Non-pigmented ciliary epithelial cell (primary cell): ENCODE measurements around the gene THUMPD2.
A peak's percentile ranks its signal among the peaks of the same experiment; 100 is the strongest.
"Not testable (repeated sequence)": the region's sequence is repeated elsewhere in the genome, so short reads cannot be mapped to it uniquely, and the experiment has no call there.

Source experiments
- DNase-seq: peaks from one replicate; pipeline ENCODE4 v3.0.0-alpha.2; 2010; ENCODE audit warnings: low read depth

The THUMPD2 gene, protein sequence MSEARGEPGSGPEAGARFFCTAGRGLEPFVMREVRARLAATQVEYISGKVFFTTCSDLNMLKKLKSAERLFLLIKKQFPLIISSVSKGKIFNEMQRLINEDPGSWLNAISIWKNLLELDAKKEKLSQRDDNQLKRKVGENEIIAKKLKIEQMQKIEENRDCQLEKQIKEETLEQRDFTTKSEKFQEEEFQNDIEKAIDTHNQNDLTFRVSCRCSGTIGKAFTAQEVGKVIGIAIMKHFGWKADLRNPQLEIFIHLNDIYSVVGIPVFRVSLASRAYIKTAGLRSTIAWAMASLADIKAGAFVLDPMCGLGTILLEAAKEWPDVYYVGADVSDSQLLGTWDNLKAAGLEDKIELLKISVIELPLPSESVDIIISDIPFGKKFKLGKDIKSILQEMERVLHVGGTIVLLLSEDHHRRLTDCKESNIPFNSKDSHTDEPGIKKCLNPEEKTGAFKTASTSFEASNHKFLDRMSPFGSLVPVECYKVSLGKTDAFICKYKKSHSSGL

DNA sequence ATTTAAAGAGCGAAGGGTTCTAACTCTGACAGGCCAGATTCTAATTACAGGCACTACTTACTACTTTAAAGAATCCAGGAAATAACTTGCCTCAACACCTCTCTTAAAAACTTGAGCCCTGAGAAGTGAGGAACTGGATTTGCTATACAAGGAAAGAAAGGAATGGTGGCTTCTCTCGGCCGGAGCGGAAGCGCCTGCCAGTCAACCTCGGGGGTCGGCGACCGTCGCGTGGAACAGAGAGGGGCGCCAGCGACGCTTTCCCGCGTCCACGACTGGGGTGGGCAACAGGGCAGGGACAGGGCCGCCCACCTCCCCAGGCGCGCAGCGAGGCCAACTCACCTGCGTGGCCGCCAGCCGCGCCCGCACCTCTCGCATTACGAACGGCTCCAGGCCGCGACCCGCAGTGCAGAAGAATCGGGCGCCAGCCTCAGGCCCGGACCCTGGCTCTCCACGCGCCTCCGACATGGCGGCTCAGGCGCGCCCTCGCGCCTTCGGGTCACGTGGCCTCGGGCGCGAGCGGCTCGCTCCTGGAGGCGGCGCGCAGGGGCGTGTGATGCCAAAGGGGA, at the start of gene THUMPD2:
Gene THUMPD2, minus strand, starts transcription at position 484 of the 566 bp plus-strand sequence. Its CDS starts 19 bp downstream, at position 465.
- DNase-seq = no peak

DNA sequence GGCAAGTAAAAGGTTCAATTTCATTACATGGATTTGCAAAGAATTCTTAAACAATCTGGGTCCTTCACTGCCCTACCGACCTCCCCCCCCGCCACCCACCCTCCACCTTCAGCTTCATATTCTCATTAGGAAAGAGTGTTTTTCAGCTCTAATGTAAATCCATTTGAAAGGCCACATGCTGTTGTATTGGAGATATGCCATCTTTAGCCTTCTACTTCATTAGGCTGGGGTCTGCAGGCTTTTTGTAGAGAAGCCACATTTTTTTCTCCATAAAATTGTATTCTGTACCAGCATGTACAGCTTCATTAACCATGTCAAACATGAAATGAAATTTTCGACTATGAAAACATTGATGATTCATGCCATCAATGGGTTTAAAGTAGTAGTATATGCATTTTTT, 42.8 kb upstream of the THUMPD2 start:
- DNase-seq = no peak

DNA sequence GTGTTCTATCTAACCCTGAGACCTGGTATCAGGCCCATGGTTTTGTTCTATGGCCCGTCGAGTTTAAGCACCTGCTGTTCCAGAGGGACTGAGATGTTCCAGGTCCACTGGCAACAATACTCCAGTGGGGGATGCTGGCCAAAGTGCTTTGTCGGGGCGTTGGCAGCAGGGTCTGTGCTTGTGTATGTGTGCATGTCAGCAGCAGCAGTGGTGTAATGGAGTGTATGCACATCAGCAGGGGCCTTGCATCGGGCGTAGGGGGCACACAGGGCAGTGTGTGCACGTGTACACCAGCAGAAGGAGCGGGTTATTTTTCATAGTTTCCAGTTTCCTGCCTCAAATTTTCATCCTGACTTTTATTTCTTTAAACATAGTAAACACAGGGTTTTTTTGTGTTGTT, 37.8 kb upstream of the THUMPD2 start:
- no peak for DNase-seq

DNA sequence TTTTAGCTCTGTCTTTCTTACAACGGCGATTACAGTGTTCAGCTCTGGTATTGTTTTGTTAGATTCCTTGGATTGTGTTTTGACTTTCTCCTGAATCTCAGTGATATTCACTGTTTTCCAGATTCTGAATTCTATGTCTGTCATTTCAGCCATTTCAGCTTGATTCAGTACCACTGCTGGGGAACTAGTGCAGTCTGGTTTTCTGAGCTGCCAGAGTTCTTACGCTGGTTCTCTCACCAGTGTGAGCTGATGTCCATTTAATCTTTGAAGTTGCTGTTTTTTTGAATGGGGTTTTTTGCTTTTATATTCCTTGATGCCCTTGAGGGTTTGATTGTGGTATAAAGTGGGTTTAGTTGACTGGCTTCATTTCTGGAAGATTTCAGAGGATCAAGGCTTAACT, 37.4 kb upstream of the THUMPD2 start:
- DNase-seq = no peak

DNA sequence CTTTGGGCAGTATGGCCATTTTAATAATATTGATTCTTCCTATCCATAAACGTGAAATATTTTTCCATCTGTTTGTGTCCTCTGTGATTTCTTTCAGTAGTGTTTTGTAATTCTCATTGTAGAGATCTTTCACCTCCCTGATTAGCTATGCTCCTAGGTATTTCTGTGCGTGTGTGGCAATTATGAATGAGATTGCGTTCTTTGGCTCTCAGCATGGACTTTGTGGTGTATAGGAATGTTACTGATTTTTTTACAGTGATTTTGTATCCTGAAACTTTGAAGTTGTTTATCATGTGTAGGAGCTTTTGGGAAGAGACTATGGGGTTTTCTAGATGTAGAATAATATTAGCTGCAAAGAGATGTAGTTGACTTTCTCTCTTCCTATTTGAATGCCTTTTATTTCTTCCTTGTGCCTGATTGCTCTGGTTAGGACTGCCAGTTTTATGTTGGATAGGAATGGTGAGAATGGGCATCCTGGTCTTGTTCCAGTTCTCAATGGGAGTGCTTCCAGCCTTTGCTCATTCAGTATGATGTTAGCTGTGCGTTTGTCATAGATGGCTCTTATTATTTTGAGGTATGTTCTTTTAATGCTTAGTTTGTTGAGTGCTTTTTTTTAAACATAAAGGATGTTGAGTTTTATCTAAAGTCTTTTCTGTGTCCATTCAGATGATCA, 27.0 kb upstream of the THUMPD2 start:
- DNase-seq = peak; percentile 30

DNA sequence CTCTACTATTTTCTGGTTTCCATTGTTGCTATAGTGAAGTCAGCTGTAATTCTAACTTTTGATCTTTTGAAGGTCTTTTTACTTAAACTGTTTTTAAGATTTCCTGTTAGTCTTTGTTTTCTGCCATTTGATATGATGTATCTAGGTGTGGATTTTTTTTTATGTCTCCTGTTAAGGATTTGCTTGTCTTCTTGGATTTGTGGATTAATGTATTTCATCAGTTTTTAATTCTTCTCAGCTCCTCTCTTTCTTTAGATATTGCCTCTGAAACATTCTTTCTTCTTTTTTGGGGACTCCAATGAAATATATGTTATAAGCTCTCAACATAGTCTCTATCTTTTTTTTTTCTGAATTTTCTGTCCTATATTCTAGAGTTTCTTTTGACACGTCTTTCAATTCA, 24.8 kb upstream of the THUMPD2 start:
- no peak for DNase-seq

DNA sequence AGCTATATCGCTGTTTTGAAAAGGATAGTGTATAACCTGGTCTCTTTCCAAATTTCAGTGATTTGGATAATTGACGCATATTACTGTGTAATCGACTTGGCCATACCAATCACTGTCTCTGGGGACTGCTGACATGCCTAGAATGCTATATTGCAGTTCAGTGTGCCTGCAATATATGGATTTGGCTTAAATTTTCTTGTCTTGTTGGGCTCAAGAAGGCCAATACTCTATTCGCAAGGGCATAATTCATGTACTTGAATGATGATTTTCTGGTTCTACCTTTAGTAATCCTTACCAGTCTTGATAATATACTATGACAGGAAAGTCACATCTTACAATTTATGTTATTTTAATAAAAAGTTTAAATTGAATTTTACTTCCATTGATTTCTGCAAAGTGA, 21.7 kb upstream of the THUMPD2 start:
- DNase-seq = no peak

DNA sequence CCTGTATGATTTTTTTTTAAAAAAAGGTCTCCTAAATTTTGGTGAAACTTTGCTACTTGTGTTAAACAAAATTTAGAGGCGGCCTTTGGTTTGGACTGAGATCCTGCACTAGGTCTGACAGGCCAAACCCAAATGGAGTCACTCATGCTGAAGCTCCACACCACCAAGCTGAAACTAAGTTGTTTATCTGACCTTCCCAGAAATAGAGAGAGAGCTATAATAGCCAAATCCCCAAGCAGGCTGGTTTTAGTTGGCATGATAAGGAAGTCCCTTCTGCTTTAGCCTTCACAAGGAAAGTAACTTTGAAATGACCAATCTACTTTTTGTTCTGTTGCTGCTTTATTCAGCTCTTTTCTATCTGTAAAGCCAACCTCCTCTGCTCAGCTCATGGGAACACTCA, 17.1 kb upstream of the THUMPD2 start:
- no peak for DNase-seq

DNA sequence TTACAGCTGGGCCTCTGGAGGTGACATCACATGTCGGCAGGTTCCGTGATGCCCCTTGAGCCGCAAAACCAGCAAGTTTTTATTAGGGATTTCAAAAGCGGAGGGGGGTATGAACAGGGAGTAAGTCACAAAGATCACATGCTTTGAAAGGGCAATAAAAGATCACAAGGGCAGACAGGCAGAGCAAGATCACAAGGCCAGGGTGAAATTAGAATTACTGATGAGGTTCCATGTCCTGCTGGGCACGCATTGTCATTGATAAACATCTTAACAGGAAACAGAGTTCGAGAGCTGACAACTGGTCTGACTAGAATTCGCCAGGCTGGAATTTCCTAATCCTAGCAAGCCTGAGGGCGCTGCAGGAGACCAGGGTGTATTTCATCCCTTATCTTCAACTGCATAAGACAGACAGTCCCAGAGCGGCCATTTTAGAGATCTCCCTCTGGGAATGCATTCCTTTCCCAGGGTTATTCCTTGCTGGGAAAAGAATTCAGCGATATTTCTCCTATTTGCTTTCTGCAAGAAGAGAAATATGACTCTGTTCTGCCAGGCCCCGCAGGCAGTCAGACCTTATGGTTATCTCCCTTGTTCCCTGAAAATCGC, 11.3 kb upstream of the THUMPD2 start:
- not testable (repeated sequence) for DNase-seq

DNA sequence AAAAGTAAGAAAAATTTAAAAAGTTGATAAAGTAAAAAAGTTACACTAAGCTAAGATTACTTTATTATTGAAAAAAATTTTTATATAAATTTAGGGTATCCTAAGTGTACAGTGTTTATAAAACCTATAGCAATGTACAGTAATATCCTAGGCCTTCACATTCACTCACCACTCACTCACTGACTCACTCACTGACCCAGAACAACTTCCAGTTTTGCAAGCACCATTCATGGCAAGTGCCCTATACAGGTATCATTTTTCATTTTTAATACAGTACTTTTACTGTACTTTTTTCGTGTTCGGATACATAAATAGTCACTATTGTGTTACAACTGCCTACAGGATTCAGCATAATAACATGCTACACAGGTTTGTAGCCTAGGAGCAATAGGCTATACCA, 8.9 kb upstream of the THUMPD2 start:
- no peak for DNase-seq

DNA sequence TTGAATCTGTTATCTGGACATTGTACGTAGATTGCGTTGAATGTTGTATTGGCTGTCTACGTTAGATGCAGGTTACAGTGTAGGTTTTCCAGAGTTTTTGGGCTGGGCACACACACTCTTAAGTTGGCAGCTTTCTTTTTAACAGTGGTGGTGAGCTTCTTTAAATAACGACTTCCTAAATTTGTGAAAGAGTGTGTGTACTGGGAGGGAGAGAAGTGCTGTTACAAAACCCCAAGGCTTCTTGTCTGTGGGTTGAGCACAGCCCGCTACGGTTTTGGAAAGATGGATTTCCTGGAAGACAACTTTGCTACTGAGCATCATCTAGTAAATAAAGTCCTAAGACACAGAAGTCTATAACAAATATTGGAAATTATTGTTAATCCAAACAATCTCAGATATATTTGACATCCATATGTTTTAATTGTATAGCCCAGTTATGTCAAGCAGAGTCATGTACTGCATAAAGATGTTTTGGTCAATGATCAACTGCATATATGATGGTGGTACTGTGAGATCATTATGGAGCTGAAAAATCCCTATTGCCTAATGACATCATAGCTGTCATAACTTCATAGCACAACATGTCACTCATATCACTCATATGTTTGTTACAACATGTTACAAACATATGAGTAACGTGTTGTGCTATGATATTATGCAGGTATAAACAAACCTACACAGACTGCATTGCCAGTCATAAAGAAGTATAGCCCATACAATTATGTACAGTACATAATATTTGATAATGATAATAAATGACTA, 7.9 kb upstream of the THUMPD2 start:
- no peak for DNase-seq

DNA sequence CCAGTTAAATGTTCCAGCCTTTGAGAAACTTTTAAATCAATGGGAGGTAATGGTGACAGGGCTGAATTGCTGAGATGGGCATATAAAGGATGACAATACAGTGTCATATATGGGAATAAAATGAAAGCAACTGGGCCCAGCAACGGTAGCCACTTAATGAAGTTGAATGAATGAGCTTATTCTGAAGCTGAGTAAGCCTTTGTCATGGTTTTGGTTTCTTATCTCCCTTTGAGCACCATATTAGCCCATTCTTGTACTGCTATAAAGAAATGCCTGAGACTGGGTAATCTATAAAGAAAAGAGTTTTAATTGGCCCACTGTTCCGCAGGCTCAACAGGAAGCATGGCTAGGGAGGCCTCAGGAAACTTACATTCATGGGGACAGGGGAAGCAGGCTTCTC, 3.5 kb upstream of the THUMPD2 start:
- no peak for DNase-seq

DNA sequence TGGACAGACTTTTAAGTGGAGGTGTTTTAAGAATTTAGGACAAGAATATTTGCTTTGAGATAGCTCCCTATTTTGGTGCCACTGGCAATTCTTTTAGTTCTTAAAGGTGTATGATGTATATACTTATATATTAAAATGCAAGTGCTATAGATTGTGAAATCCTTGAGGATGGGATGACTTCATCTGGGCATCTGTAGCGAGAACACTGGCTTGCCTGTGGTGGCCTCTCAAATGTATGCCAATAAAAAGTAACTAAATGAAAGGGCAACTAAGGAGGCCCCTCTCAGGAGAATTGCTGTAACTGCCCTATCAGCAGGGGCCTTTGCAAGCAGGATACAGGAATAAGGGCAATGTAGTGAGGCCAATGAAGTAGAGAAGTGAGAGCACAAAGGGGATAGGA, 2.6 kb upstream of the THUMPD2 start:
- DNase-seq = no peak

DNA sequence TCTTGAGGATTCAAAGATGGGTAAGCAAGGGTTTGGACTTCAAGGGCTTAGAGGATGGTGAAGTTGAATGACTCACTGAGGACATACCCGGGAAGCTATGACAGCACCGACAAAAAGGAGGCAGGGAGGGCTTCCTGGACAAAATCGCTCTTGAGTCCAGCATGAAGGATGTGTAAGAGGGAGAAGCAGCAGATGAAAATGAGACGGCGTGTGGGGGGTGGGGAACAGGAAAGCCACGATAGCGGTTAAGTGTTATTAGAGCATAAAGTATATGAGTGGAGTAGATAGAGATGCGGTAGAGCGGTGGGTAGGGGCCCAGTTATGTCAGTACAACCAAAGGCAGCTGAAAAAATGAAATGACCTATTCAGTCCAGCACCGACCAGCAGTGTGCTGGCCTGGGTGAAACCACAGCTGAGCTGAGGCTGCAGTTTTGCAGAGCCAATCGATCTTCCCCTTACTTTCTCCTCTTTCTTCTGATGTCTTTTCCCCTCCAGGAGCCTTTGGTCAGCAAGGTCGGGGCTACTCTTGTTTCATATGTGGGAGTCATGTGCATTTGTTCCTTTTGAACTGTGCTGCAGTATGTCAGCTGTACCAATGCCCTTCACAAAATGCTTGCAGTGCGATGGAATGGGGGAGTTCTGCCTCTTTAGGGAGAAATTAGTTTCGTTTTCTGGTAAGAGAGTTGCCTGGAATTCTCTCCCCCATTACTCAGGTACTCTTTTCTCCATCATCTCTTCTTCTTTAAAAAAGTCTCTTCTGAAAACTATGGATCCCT, 2.0 kb upstream of the THUMPD2 start:
- no peak for DNase-seq

DNA sequence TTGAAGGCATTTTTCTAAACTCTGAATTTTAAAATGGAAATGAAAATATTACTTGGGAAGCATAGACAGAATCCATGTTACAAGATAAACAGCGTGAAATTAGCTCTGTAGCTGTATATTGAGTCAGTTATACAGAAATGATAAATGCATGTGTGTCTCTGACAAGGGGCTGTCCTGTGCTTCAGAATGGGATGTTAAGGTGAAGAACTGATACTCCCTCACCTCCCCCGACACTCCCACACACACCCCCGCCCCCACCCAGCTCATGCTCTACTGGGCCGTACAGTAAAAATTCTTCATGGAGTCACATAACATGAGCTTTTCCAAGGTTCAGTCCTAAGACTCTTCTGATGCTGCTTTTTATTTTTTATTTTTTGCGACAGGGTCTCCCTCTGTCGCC, 869 bp upstream of the THUMPD2 start:
- DNase-seq = no peak

DNA sequence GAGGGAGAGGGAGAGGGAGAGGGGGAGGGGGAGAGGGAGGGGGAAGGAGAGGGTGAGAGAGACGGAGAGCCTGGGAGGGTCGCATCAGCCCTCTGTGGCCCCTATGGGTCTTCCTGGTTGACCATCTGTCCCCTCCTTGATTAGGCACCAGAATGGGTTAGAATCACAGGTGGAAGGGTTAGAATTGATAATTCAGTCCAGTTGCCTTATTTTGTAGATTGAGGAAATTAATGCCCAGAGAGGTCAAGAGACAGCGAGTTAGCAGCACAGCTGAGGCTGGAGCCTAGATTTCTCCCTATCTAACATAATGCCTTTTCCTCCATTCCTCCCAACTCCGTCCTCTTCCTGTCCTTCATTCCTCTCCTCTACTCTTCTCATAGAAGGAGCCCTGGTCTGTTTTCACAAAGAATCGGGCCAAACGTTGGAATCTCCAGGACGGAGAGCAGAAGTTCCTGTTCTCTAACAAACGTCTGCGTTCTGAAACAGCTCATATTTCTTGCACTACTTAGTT, 338 bp upstream of the THUMPD2 start:
- no peak for DNase-seq

DNA sequence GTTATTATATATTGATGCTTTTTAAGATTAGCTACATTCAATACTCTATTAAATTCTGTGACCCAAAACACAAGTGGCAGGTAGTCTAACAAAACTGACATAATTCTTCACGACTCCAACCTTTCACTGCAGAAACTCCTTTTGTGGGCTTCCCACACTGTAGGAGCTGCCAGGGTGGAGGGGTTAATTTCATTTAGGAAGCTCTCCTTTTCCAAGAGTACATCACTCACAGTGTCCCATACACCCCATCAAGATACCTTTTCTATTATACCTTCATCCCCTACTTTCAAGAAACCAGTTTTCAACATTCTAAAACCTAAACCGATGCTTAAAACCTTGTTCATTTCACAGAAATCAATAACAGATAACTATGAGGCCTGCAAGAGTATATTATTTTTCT, 825 bp downstream of the THUMPD2 start:
- no peak for DNase-seq

DNA sequence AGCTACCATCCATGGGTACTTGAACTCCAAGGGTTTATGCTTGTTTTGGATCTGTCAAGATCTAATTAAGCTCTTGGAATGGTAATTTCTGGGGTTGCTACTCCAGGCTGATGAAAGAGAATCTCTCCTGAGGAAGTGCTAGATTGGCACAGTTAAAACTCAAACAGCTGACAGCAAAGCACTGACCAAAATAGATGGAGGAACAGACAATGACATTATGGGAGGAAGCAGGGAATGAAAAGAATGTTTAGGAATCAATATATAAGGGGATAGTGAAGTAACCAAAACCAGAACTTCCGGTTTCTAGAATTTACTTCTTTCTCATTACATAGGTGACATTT, 6.3 kb downstream of the THUMPD2 start:
- no peak for DNase-seq

DNA sequence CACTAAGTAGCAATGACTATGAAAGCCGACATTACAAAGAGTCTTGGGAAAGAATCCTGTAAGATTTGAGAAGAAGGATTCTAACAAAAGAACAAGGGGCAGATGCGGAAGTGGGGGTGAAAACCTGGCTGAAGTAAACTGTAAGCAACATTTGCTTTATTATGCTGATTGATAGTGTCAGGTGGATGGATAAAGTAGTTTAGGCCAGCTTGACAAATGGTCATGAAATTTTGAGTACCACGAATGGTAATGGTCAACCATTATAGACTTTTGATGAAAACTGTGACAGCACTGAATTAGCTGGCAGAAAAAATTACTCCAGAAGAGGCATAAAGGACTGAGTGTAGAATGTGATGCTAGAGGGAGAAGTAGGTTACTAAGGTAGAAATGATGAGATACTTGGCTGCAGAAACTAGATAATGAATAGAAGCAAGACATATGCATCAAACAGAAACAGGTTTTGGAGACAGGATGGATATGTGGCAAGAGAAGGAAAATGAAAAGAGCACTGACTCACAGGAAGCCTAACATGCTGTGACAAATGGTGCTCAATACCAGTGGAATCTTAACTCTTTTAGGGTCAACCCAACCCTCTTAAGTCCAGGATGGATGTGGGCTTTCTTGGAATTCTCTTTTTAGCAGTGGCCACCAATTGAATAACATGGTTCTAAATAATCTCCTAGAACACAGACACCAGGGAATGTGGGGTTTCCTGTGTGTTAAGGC, 6.8 kb downstream of the THUMPD2 start:
- DNase-seq = peak; percentile 37

DNA sequence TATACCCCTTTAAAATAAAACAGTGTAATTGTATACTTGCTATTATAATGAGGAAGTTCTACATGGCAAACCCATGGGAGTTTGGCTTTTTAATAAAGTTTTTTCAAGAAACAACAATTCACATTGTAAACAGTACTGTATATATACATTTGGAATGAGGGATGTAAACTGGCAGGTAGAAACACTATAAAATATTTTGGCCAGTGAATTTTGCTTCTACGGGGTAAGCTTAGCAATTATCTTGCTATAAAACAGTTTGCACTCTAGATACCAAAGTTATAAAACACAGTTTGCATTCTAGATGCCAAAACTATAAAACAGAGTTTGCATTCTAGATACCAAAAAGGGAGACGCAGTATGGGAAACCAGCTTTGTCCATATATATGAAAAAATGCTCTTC, 16.6 kb downstream of the THUMPD2 start:
- DNase-seq = no peak
